ENCODE results near the gene NSUN2. TPM values are rescaled to one million over a fixed set of nuclear protein-coding genes. Genes with fewer than 3 reads are reported as not detected.

NSUN2 gene
- polyA plus RNA-seq (2011; rRNA removed), result 91.3 and 95.7 TPM in 2 replicates
- 83.4 and 88.1 TPM in 2 replicates for polyA plus RNA-seq (2012; cell fraction: cytosol; rRNA removed)
- polyA plus RNA-seq (2012; cell fraction: nucleus; rRNA removed), result 111 and 138 TPM in 2 replicates
- polyA plus RNA-seq (2017; fragmentation: RNase III; extraction: RNeasy Plus Mini Kit Qiagen cat#74134 plus additional on column Dnase treatment), result 99.4 to 109 TPM (median 101 TPM) in 3 replicates
- 52.3 and 55.6 TPM in 2 replicates for polyA minus RNA-seq (2011; rRNA and poly(A)+ RNA removed)

GRCh38 chr5:6632888-6633468 lies at the start of gene NSUN2, which contains the start of gene SRD5A1:
Gene NSUN2 (minus strand): TSS chr5:6633044. CDS start chr5:6632979, 65 bp downstream.
Gene SRD5A1 (plus strand): TSS chr5:6633440. CDS start chr5:6633577, 137 bp downstream.
- CTCF ChIA-PET, result interaction anchor here (1.0 to 2.6 kb wide), 2 partner anchors 9 to 10 kb away, joined by 4 to 7 read pairs; no protein-coding TSS in a partner anchor
- POLR2A ChIA-PET, result interaction anchor here (0.7 to 1.6 kb wide), 6 partner anchors 9 to 254 kb away, joined by 3 to 24 read pairs (median 5); partner anchors contain the start of genes MED10 and TENT4A
- no peak for FAIRE-seq
- peak; percentile 88 to 93 for ATAC-seq
- Histone ChIP-seq H3K4me1 (peaks cover 19% of the 10 kb centered on the region), H3K9me3 (no peaks in the 10 kb centered on the region), H3K4me3 (peak within 1 kb of the TSS; percentile 77), H3K27ac (peak within 1 kb of the TSS; percentile 92 to 98), H3K4me2 (peak within 1 kb of the TSS; percentile 77)
- 5% methylated on average over 4 of the region's 66 CpGs for WGBS (ENCODE audit: missing lambda C conversion rate)
- peak; percentile 92 to 94 for DNase-seq (ENCODE audit: low read depth in 1 of 2, low spot score in 1 of 2)
- TF ChIP-seq CHD4 (IDR thresholded peaks at IDR 0.05; ENCODE audit: borderline replicate concordance), result no peak
- no peak for TF ChIP-seq JUNB (IDR thresholded peaks at IDR 0.05)
- TF ChIP-seq PHF8 (IDR thresholded peaks at IDR 0.05; ENCODE audit: borderline replicate concordance, low read depth), result peak; percentile 96
- peak; percentile 72 to 92 for TF ChIP-seq JUN (IDR thresholded peaks at IDR 0.05)
- TF ChIP-seq, protein P1, sequence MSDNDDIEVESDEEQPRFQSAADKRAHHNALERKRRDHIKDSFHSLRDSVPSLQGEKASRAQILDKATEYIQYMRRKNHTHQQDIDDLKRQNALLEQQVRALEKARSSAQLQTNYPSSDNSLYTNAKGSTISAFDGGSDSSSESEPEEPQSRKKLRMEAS (IDR thresholded peaks at IDR 0.05), result peak; percentile 96
- peak; percentile 28; the same call in 1 of the 2 replicates for TF ChIP-seq E2F6 (IDR thresholded peaks at IDR 0.05; ENCODE audit: borderline replicate concordance, low read depth)
- peak; percentile 98 for TF ChIP-seq MYC (IDR thresholded peaks at IDR 0.05; ENCODE audit: borderline replicate concordance, low read length)
- TF ChIP-seq, protein P2, sequence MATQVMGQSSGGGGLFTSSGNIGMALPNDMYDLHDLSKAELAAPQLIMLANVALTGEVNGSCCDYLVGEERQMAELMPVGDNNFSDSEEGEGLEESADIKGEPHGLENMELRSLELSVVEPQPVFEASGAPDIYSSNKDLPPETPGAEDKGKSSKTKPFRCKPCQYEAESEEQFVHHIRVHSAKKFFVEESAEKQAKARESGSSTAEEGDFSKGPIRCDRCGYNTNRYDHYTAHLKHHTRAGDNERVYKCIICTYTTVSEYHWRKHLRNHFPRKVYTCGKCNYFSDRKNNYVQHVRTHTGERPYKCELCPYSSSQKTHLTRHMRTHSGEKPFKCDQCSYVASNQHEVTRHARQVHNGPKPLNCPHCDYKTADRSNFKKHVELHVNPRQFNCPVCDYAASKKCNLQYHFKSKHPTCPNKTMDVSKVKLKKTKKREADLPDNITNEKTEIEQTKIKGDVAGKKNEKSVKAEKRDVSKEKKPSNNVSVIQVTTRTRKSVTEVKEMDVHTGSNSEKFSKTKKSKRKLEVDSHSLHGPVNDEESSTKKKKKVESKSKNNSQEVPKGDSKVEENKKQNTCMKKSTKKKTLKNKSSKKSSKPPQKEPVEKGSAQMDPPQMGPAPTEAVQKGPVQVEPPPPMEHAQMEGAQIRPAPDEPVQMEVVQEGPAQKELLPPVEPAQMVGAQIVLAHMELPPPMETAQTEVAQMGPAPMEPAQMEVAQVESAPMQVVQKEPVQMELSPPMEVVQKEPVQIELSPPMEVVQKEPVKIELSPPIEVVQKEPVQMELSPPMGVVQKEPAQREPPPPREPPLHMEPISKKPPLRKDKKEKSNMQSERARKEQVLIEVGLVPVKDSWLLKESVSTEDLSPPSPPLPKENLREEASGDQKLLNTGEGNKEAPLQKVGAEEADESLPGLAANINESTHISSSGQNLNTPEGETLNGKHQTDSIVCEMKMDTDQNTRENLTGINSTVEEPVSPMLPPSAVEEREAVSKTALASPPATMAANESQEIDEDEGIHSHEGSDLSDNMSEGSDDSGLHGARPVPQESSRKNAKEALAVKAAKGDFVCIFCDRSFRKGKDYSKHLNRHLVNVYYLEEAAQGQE (IDR thresholded peaks at IDR 0.05), result no peak
- no peak for TF ChIP-seq CBX8 (IDR thresholded peaks at IDR 0.05)
- TF ChIP-seq ATOH8 (CRISPR knock-in tag; IDR thresholded peaks at IDR 0.05; ENCODE audit: low read depth), result no peak
- 0 out of 2 replicates have a peak, but pooled peaks have one; percentile 2 for TF ChIP-seq KDM5A (IDR thresholded peaks at IDR 0.05)
- TF ChIP-seq RFX5 (IDR thresholded peaks at IDR 0.05), result 0 out of 2 replicates have a peak, but pooled peaks have one; percentile 42
- TF ChIP-seq ZSCAN20 (CRISPR knock-in tag; IDR thresholded peaks at IDR 0.05), result no peak
- peak; percentile 85 for TF ChIP-seq USF2 (IDR thresholded peaks at IDR 0.05)
- TF ChIP-seq ZNF302 (CRISPR knock-in tag; IDR thresholded peaks at IDR 0.05), result no peak
- TF ChIP-seq HES2 (IDR thresholded peaks at IDR 0.05), result no peak
- TF ChIP-seq HOXB5 (CRISPR knock-in tag; IDR thresholded peaks at IDR 0.05), result no peak
- peak; percentile 85 for TF ChIP-seq POLR2A (IDR thresholded peaks at IDR 0.05; ENCODE audit: low read length)
- TF ChIP-seq, protein P3, sequence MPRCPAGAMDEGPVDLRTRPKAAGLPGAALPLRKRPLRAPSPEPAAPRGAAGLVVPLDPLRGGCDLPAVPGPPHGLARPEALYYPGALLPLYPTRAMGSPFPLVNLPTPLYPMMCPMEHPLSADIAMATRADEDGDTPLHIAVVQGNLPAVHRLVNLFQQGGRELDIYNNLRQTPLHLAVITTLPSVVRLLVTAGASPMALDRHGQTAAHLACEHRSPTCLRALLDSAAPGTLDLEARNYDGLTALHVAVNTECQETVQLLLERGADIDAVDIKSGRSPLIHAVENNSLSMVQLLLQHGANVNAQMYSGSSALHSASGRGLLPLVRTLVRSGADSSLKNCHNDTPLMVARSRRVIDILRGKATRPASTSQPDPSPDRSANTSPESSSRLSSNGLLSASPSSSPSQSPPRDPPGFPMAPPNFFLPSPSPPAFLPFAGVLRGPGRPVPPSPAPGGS (IDR thresholded peaks at IDR 0.05), result peak; percentile 66; the same call in 2 of the 3 replicates
- TF ChIP-seq CEBPB (IDR thresholded peaks at IDR 0.05), result no peak
- no peak for TF ChIP-seq FOXS1 (CRISPR knock-in tag; IDR thresholded peaks at IDR 0.05)
